ENCODE data around the gene GLT8D2.

GRCh38 chr12:104023710-104024109, 26.3 kb downstream of the GLT8D2 start:
- TF ChIP-seq CTCF (IDR thresholded peaks at IDR 0.05; ENCODE audit: low read depth, low read length) (no peak), EZH2phosphoT487 (IDR thresholded peaks at IDR 0.05; ENCODE audit: low read depth) (no peak)
